ENCODE data around the gene DDAH1. TPM values are rescaled to one million over a fixed set of nuclear protein-coding genes. Genes with fewer than 3 reads are reported as not detected.

DDAH1 gene
- total RNA-seq, 1 donor from 2014 or later = 5.4 TPM

GRCh38 chr1:85284202-85284601 lies 180.8 kb downstream of the DDAH1 start:
- Mint-ChIP-seq H3K9me3 (ENCODE audit: unreplicated experiment) (peaks cover 4% of the 10 kb centered on the region), H3K36me3 (ENCODE audit: unreplicated experiment) (no peaks in the 10 kb centered on the region), H3K27me3 (ENCODE audit: unreplicated experiment) (peaks cover 1% of the 10 kb centered on the region), H3K4me3 (ENCODE audit: unreplicated experiment) (no peak overlapping the region), H3K4me1 (ENCODE audit: low read depth, unreplicated experiment) (no peaks in the 10 kb centered on the region), H3K27ac (ENCODE audit: unreplicated experiment) (no peak overlapping the region)
- TF ChIP-seq, protein P1, sequence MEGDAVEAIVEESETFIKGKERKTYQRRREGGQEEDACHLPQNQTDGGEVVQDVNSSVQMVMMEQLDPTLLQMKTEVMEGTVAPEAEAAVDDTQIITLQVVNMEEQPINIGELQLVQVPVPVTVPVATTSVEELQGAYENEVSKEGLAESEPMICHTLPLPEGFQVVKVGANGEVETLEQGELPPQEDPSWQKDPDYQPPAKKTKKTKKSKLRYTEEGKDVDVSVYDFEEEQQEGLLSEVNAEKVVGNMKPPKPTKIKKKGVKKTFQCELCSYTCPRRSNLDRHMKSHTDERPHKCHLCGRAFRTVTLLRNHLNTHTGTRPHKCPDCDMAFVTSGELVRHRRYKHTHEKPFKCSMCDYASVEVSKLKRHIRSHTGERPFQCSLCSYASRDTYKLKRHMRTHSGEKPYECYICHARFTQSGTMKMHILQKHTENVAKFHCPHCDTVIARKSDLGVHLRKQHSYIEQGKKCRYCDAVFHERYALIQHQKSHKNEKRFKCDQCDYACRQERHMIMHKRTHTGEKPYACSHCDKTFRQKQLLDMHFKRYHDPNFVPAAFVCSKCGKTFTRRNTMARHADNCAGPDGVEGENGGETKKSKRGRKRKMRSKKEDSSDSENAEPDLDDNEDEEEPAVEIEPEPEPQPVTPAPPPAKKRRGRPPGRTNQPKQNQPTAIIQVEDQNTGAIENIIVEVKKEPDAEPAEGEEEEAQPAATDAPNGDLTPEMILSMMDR (IDR thresholded peaks at IDR 0.05; ENCODE audit: partially characterized antibody, unreplicated experiment) = no peak
- DNase-seq = no peak

- DNase-seq = no peak
- Mint-ChIP-seq H3K4me1 (ENCODE audit: low read depth, unreplicated experiment) (no peaks in the 10 kb centered on the region), H3K36me3 (ENCODE audit: unreplicated experiment) (no peaks in the 10 kb centered on the region), H3K9me3 (ENCODE audit: unreplicated experiment) (peaks cover 4% of the 10 kb centered on the region), H3K27ac (ENCODE audit: unreplicated experiment) (no peak overlapping the region), H3K4me3 (ENCODE audit: unreplicated experiment) (no peak overlapping the region), H3K27me3 (ENCODE audit: unreplicated experiment) (peaks cover 1% of the 10 kb centered on the region)
- TF ChIP-seq, protein P1 (IDR thresholded peaks at IDR 0.05; ENCODE audit: partially characterized antibody, unreplicated experiment) = no peak
These were observed 181.3 kb downstream of the DDAH1 start for GRCh38 chr1:85283475-85284199.

- Mint-ChIP-seq H3K9me3 (ENCODE audit: unreplicated experiment) (peaks cover 4% of the 10 kb centered on the region), H3K4me3 (ENCODE audit: unreplicated experiment) (no peak overlapping the region), H3K27ac (ENCODE audit: unreplicated experiment) (no peak overlapping the region), H3K27me3 (ENCODE audit: unreplicated experiment) (peaks cover 1% of the 10 kb centered on the region), H3K36me3 (ENCODE audit: unreplicated experiment) (no peaks in the 10 kb centered on the region), H3K4me1 (ENCODE audit: low read depth, unreplicated experiment) (no peaks in the 10 kb centered on the region)
- TF ChIP-seq, protein P1 (IDR thresholded peaks at IDR 0.05; ENCODE audit: partially characterized antibody, unreplicated experiment) = no peak
- DNase-seq = no peak
These were observed 182.5 kb downstream of the DDAH1 start for GRCh38 chr1:85282424-85282823.

GRCh38 chr1:85280636-85281035 lies 184.3 kb downstream of the DDAH1 start:
- no peak overlapping the region for H3K4me3 Mint-ChIP-seq (ENCODE audit: unreplicated experiment)
- no peaks in the 10 kb centered on the region for H3K36me3 Mint-ChIP-seq (ENCODE audit: unreplicated experiment)
- DNase-seq = no peak
- no peaks in the 10 kb centered on the region for H3K4me1 Mint-ChIP-seq (ENCODE audit: low read depth, unreplicated experiment)
- H3K27ac Mint-ChIP-seq (ENCODE audit: unreplicated experiment) = no peak overlapping the region
- TF ChIP-seq, protein P1 (IDR thresholded peaks at IDR 0.05; ENCODE audit: partially characterized antibody, unreplicated experiment) = no peak
- peaks cover 4% of the 10 kb centered on the region for H3K9me3 Mint-ChIP-seq (ENCODE audit: unreplicated experiment)
- peaks cover 1% of the 10 kb centered on the region for H3K27me3 Mint-ChIP-seq (ENCODE audit: unreplicated experiment)

GRCh38 chr1:85279458-85280080 lies 185.4 kb downstream of the DDAH1 start:
- H3K36me3 Mint-ChIP-seq (ENCODE audit: unreplicated experiment) = no peaks in the 10 kb centered on the region

More at GRCh38 chr1:85279458-85280080, 185.4 kb downstream of the DDAH1 start:
- Mint-ChIP-seq H3K27ac (ENCODE audit: unreplicated experiment) (no peak overlapping the region), H3K27me3 (ENCODE audit: unreplicated experiment) (peaks cover 1% of the 10 kb centered on the region), H3K4me3 (ENCODE audit: unreplicated experiment) (no peak overlapping the region), H3K4me1 (ENCODE audit: low read depth, unreplicated experiment) (peaks cover 8% of the 10 kb centered on the region), H3K9me3 (ENCODE audit: unreplicated experiment) (peaks cover 4% of the 10 kb centered on the region)
- TF ChIP-seq, protein P1 (IDR thresholded peaks at IDR 0.05; ENCODE audit: partially characterized antibody, unreplicated experiment) = no peak
- no peak for DNase-seq
